Subcutaneous abdominal adipose tissue (tissue), 5 donors: ENCODE results near the gene FLNB.

ENCODE experiments used
- H3K27ac ChIP-seq: one replicate; pipeline ENCODE4 v1.7.0; 2013; ENCODE audit warnings: low read depth, mild to moderate bottlenecking, inconsistent platforms, low read length, moderate library complexity
- H3K27me3 ChIP-seq, 5 donors: one replicate each; pipeline ENCODE4 v1.7.0; 2013; ENCODE audit warnings: low read length in 5 of 5, inconsistent platforms in 1 of 5; ENCODE audit not compliant: control insufficient read depth in 5 of 5, insufficient read depth in 4 of 5
- H3K36me3 ChIP-seq, 5 donors: one replicate each; pipeline ENCODE4 v1.7.0; 2013; ENCODE audit warnings: low read length in 5 of 5; ENCODE audit not compliant: control insufficient read depth in 5 of 5, insufficient read depth in 5 of 5
- H3K4me1 ChIP-seq, 5 donors: one replicate each; pipeline ENCODE4 v1.7.0; 2013; ENCODE audit warnings: low read length in 5 of 5, mild to moderate bottlenecking in 3 of 5, moderate library complexity in 1 of 5; ENCODE audit not compliant: control insufficient read depth in 5 of 5, insufficient read depth in 5 of 5
- H3K4me3 ChIP-seq, 5 donors: one replicate each; pipeline ENCODE4 v1.7.0; 2013; ENCODE audit warnings: low read length in 5 of 5, low read depth in 1 of 5
- H3K9ac ChIP-seq, 5 donors: one replicate each; pipeline ENCODE4 v1.7.0; 2013; ENCODE audit warnings: low read length in 5 of 5, mild to moderate bottlenecking in 4 of 5, moderate library complexity in 3 of 5
- H3K9me3 ChIP-seq, 5 donors: one replicate each; pipeline ENCODE4 v1.7.0; 2013; ENCODE audit warnings: low read length in 5 of 5; ENCODE audit not compliant: control insufficient read depth in 5 of 5
- donor health status: healthy.
- donor health status: healthy.
- donor health status: healthy.
- donor health status: healthy.
- donor health status: healthy.

The FLNB gene

DNA sequence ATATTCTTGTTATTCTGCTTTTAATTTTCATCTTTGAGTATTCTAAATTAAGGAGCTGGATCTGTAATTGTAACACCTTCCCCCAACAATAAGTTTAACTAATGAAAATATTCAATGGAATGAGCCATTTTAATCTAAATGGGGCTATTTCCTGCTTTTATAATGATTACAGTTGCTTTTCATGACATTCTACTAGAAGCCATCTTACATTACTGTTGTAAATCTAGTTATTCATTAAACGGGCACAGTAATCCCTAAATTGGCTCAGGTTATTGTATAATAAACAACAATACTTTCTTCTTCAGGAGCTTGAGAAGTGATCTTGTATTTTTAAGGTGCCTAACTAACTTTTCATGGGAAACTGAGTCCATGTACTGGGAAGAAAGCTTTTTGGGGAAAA lies 8.5 kb downstream of the FLNB start:
- no peak overlapping the region for H3K27ac ChIP-seq
- H3K4me1 ChIP-seq: peaks cover 3 to 67% (median 22%) of the 10 kb centered on the region in 5 donors
- H3K27me3 ChIP-seq: no peaks in the 10 kb centered on the region
- no peaks in the 10 kb centered on the region for H3K36me3 ChIP-seq
- H3K4me3 ChIP-seq: no peak overlapping the region
- H3K9ac ChIP-seq: no peak overlapping the region
- H3K9me3 ChIP-seq: no peaks in the 10 kb centered on the region

- Histone ChIP-seq H3K4me1 (peaks cover 2 to 54% (median 13%) of the 10 kb centered on the region in 5 donors), H3K9me3 (no peaks in the 10 kb centered on the region), H3K27ac (no peak overlapping the region), H3K4me3 (no peak overlapping the region), H3K36me3 (no peaks in the 10 kb centered on the region), H3K9ac (no peak overlapping the region), H3K27me3 (no peaks in the 10 kb centered on the region)
Observed at GRCh38 chr3:58018892-58019742, 10.9 kb downstream of the FLNB start.

- H3K9ac ChIP-seq: peak overlapping the region in 2 of 5 donors; percentile 11 to 26
- H3K36me3 ChIP-seq: no peaks in the 10 kb centered on the region
- H3K27ac ChIP-seq: peak overlapping the region; percentile 21
- no peaks in the 10 kb centered on the region for H3K9me3 ChIP-seq
- H3K27me3 ChIP-seq: no peaks in the 10 kb centered on the region
- H3K4me3 ChIP-seq: no peak overlapping the region
- peaks cover 0 to 42% (median 11%) of the 10 kb centered on the region in 5 donors for H3K4me1 ChIP-seq
Observed at GRCh38 chr3:58020783-58021071, 12.5 kb downstream of the FLNB start.

GRCh38 chr3:58021072-58021959 lies 13.1 kb downstream of the FLNB start:
- peak overlapping the region in 2 of 5 donors; percentile 11 to 26 for H3K9ac ChIP-seq
- H3K9me3 ChIP-seq: no peaks in the 10 kb centered on the region
- H3K27me3 ChIP-seq: no peaks in the 10 kb centered on the region
- H3K4me1 ChIP-seq: peaks cover 0 to 45% (median 12%) of the 10 kb centered on the region in 5 donors
- peak overlapping the region; percentile 21 for H3K27ac ChIP-seq
- H3K4me3 ChIP-seq: no peak overlapping the region
- H3K36me3 ChIP-seq: no peaks in the 10 kb centered on the region

- no peaks in the 10 kb centered on the region for H3K36me3 ChIP-seq
- no peak overlapping the region for H3K27ac ChIP-seq
- H3K9ac ChIP-seq: no peak overlapping the region
Observed at GRCh38 chr3:58021962-58022361, 13.7 kb downstream of the FLNB start.

GRCh38 chr3:58022490-58022889 lies 14.3 kb downstream of the FLNB start:
- H3K36me3 ChIP-seq: no peaks in the 10 kb centered on the region
- no peak overlapping the region for H3K9ac ChIP-seq
- no peaks in the 10 kb centered on the region for H3K27me3 ChIP-seq
- no peaks in the 10 kb centered on the region for H3K9me3 ChIP-seq
- no peak overlapping the region for H3K27ac ChIP-seq
- H3K4me1 ChIP-seq: peaks cover 0 to 45% (median 12%) of the 10 kb centered on the region in 5 donors
- H3K4me3 ChIP-seq: no peak overlapping the region

More at GRCh38 chr3:58021962-58022361, 13.7 kb downstream of the FLNB start:
- H3K9me3 ChIP-seq: no peaks in the 10 kb centered on the region
- peaks cover 0 to 46% (median 12%) of the 10 kb centered on the region in 5 donors for H3K4me1 ChIP-seq
- no peaks in the 10 kb centered on the region for H3K27me3 ChIP-seq
- no peak overlapping the region for H3K4me3 ChIP-seq

DNA sequence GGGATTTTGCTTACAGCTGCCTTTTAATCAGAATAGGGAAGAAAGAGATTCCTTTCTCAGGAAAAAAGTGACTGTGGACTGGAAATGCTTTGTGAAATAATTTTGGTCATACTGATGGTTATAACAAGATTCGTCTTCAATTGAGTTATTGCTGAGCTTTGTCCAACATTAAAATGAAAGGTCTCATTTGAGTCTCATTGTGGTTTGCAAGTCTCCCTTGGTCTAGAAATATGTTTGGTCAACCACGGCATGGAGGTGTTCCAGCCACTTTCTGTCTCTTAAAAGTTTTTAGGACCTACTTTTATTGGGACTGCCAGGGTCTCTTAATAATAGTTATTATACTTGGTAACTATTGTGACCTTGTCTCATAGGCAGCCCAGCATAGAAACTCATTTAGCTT lies 15.3 kb downstream of the FLNB start:
- Histone ChIP-seq H3K9ac (no peak overlapping the region), H3K36me3 (no peaks in the 10 kb centered on the region), H3K4me3 (no peak overlapping the region), H3K9me3 (no peaks in the 10 kb centered on the region), H3K27me3 (no peaks in the 10 kb centered on the region), H3K4me1 (peaks cover 0 to 41% (median 7%) of the 10 kb centered on the region in 5 donors), H3K27ac (no peak overlapping the region)

DNA sequence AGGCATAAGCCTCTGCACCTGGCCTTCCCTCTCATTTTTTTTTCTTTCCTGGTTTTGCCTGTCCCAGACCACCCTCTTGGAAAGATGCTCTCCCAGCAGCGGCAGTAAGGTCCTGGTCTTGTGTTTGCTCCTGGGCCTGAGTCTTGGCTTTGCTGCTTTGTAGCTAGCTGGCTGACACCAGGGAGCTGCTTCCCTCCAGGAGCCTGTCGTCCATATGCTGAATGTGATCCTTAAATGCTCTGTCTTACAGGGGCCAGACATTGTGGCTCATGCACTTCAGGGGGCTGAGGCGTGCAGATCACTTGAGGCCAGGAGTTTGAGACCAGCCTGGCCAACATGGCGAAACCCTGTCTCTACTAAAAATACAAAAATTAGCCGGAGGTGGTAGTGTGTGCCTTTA lies 17.2 kb downstream of the FLNB start:
- H3K9ac ChIP-seq: no peak overlapping the region
- no peaks in the 10 kb centered on the region for H3K36me3 ChIP-seq
- H3K27ac ChIP-seq: no peak overlapping the region

GRCh38 chr3:58025837-58026569 lies 17.8 kb downstream of the FLNB start:
- no peaks in the 10 kb centered on the region for H3K27me3 ChIP-seq
- H3K4me3 ChIP-seq: no peak overlapping the region
- H3K27ac ChIP-seq: no peak overlapping the region
- H3K4me1 ChIP-seq: peaks cover 0 to 21% (median 0%) of the 10 kb centered on the region in 5 donors
- no peaks in the 10 kb centered on the region for H3K9me3 ChIP-seq
- H3K9ac ChIP-seq: no peak overlapping the region
- H3K36me3 ChIP-seq: no peaks in the 10 kb centered on the region

More for the DNA sequence above, 17.2 kb downstream of the FLNB start:
- peaks cover 0 to 26% (median 0%) of the 10 kb centered on the region in 5 donors for H3K4me1 ChIP-seq
- no peak overlapping the region for H3K4me3 ChIP-seq
- no peaks in the 10 kb centered on the region for H3K27me3 ChIP-seq
- no peaks in the 10 kb centered on the region for H3K9me3 ChIP-seq
